ENCODE measurements around the gene CALHM3.
"Not testable (repeated sequence)": the region's sequence is repeated elsewhere in the genome, so short reads cannot be mapped to it uniquely, and the experiment has no call there.

The CALHM3 gene, protein sequence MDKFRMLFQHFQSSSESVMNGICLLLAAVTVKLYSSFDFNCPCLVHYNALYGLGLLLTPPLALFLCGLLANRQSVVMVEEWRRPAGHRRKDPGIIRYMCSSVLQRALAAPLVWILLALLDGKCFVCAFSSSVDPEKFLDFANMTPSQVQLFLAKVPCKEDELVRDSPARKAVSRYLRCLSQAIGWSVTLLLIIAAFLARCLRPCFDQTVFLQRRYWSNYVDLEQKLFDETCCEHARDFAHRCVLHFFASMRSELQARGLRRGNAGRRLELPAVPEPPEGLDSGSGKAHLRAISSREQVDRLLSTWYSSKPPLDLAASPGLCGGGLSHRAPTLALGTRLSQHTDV

DNA sequence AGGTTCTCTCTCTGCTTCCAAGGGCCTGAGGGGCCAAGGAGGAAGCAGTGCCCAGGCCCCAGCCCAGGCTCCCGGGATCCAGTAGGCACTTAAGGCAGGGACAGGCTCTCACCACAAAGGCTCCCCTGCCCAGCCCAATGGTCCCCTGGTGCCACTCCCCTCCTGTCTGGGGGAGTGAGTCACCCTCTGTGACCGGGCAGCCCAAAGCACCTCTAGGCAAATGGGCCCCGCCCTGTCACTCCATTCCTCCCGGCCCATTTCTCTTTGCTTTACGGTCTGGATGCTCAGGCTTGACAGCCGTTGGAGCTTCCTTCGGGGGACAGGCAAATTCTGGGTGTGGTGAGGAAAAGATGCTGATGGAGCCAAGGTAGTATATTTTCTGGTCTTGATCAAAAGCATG is at the start of gene CALHM3:
TSS of gene CALHM3 (minus strand) at position 106 of the 400 bp plus-strand sequence. CDS start 208 bp downstream, outside the sequence.
- DNase-seq = no peak

DNA sequence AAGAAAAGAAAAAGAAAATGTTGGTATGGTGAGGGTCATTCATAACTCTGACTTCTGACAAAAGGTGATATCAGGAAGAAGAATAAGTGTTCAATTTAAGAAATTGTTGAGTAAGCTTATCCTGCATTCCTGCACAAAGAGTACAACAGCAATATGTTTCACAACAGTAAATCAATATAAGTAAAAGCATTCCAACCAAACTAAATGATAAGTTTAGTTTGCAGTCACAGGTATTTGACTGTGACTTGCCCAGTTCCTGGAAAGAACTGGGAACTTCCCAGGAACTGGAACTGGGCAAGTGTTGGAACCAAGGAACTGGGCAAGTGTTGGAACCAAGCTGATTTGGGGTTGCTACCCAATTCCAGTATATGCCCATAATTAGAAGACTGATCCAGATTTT is 49.5 kb upstream of the CALHM3 start:
- no peak for DNase-seq

DNA sequence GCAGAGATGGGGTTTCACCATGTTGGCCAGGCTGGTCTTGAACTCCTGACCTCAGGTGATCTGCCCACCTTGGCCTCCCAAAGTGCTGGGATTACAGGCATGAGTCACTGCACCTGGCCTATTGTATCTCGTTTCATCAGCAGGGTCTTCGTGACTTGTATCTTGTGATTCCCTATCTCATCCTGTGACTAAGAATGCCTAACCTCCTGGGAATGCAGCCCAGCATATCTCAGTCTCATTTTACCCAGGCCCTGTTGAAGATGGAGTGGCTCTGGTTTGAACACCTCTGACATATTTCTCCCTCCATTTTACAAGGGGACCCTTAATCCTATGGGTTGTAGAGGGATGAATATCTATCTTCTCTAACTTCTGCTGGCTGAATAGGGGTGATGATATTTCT is 48.4 kb upstream of the CALHM3 start:
- DNase-seq = not testable (repeated sequence)

DNA sequence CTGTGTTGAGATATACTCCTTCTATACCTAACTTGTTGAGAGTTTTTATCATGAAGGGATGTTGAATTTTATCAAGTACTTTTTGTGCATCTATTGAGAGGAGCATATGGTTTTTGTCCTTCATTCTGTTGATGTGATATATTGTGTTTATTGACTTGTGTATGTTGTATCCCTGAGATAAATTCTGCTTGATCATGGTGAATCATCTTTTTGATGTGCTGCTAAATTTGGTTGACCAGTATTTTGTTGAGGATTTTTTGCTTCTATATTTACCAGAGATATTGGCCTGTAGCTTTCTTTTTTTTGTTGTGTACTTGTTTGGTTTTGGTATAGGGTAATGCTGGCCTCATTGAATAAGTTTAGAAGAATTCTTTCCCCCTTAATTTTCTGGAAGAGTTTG is 46.9 kb upstream of the CALHM3 start:
- no peak for DNase-seq

DNA sequence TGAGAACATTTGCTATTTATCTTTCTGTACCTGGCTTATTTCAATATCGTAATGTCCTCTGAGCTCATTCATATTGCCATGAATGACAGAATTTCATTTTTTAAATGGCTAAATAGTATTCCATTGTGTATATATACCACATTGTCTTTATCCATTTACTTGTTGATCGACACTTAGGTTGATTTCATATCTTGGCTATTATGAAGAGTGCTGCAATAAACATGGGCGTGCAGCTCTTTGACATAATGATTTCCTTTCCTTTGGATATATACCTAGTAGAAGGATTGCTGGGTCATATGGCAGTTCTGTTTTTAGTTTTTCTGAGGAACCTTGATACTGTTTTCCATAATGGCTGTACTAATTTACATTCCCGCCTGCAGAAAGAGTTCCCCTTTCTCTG is 44.6 kb upstream of the CALHM3 start:
- DNase-seq = no peak

DNA sequence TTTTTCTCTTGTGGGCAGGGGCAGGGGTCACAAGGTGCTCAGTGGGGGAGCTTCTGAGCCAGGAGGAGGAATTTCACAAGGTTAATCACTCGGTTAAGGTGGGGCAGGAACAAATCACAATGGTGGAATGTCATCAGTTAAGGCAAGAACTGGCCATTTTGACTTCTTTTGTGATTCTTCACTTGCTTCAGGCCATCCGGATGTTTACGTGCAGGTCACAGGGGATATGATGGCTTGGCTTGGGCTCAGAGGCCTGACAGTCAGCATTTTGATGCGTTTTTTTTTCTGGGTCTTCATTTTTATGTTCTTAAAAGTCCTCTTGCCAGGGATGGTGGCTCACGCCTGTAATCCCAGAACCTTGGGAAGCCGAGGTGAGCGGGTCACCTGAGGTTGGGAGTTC is 43.0 kb upstream of the CALHM3 start:
- not testable (repeated sequence) for DNase-seq

DNA sequence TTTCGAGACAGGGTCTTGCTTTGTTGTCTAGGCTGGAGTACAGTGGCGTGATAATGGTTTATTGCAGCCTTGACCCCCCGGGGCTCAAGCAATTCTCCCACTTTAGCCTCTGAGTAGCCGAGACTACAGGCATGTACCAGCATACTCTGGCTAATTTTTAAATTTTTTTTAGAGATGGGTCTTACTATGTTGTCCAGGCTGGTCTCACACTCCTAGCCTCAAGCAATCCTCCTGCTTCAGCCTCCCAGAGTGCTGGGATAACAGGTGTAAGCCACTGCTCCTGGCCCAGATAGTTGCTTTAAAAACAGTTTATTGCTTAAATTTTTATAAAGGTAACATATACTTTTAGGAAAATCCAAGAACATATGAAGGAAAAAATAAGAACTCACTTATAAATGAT is 40.8 kb upstream of the CALHM3 start:
- no peak for DNase-seq

DNA sequence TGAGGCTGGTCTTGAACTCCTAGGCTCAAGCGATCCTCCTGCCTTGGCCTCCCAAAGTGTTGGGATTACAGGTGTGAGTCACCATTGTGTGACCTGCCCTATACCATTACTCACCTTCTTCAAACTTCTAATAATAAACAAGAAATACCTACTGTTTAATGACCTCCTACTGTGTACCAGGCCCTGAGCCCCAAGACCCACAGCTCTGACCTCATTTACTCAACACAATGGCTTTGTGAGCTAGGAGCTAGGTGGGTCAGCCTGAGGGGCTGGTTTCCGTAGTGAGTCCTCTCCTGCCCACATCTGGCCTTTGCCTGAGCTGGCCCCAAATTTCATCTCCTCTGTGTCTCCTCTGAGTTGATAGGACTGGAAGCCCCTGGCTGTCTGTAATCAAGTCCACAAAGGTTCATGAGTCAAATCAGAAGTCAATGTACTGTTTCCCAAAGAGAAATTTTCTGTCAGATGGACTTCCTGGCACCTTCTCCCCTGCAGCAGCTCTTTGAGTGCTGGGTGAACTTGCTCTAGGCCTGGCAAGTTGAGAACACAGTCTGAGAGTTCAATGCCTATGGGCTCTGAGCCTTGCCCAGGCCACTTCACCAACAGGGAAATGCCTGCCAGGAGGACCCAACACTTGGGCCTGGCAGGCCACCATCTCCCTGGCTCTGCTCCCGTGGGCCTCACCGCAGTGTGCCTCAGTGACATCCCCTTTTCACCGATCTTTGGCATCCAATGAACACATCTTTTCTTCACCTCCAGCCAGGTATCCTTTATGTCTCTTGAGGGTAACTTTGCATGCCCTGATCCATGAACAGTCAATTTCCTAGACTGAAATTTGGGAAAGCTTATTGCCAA is 38.4 kb upstream of the CALHM3 start:
- DNase-seq = no peak

DNA sequence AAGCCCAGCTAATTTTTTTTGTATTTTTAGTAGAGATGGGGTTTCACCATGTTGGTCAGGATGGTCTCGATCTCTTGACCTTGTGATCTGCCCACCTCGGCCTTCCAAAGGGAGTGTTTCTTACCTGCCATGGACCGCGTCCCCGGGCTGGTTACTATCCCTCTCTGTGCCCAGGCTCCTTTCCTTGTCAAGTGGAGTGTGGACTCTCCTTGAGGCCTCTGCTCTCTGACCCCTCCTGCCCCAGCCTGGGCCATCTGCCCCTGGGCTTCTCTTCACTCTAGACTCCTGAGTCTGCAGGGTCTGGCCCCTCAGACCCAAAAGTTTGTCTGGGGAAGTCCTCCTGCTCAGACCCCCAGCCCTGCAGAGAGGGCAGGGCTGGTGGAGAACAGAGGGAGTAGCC is 35.2 kb upstream of the CALHM3 start:
- no peak for DNase-seq

DNA sequence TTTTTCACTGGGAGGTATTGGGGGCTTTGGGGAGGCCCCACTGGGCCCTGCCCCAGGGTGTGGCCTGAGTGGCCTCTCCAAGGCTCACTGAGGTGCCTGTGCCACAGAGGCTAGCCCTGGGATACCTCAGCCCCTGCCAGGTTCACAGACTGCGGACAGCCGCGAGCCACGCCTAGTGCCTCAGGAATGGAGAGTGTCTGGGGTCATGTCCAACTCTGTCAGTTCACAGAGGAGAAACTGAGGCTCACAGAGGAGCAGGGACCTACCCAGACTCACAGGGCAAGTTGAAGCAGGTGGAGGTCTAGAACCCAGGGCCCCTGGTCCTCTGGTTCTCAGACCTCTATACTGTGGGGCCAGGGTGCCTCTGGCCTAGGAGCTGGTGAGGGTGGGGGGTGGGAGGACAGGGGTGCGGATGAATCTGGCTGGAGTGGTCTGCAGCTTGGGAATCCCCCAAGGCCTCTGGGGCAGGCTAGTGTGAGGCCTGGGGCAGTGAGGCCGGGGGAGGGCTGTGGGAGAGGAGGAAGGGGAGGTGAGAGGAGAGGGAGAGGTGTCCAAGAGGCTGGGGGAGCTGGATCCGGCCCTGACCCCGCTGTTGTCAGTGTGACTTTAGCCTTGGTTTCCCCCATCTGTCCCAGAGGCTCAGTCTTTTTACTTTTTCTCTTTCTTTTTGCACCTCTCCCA is 34.5 kb upstream of the CALHM3 start:
- no peak for DNase-seq

DNA sequence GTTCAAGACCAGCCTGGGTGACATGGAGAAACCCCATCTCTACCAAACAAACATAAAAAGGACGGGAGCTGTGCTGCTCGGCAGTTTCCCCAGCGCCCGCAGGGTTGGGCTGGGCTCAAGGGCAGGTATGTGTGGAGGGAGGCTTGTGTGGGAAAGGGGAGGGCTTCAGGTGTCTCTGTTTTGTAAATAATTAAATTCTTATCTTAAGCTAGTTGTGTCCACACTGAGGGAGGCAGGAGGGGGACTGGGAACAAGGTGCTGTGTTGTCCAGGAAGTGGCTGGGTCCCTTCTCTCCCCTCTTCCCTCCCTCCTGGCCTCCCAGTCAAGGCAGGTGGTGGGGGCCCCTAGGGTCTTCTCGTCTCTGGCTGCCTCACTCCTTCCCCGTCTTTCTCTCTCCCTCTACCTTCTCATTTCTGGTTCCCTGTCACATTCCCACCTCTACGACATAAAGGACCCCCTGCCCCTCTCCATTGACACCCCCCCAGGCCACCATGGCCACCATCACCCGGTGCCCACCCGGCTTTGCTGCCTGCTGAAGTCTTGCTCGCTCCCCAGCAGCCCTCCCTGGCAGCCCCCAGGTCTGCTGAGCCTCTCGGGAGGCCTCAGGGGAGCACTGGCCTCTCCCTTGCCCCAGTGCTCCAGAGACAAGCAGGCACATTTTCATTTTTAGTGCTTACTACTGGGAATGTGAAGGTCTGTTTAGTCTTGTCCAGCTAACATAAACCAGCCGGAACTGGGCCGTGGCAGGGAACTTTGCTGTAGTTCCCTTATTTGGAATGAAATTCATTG is 33.7 kb upstream of the CALHM3 start:
- DNase-seq = no peak

DNA sequence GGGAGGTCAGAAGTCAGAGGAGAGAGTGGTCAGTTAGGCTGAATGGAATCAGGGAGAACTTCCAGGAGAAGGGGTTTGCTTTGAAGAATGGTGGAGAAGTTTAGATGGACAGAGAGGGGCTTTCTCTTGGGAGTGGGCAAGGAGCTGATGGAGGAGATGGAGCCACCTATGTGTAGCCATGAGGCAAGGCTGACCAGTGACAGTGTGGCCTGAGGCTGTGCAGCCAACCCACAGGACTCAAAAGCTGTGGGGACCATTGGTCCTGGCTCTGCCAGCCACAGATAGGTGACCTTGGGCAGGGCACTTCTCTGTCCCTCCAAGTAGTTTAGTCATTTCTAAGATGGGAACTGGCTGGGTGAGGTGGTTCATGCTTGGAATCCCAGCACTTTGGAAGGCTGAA is 33.1 kb upstream of the CALHM3 start:
- DNase-seq = no peak

DNA sequence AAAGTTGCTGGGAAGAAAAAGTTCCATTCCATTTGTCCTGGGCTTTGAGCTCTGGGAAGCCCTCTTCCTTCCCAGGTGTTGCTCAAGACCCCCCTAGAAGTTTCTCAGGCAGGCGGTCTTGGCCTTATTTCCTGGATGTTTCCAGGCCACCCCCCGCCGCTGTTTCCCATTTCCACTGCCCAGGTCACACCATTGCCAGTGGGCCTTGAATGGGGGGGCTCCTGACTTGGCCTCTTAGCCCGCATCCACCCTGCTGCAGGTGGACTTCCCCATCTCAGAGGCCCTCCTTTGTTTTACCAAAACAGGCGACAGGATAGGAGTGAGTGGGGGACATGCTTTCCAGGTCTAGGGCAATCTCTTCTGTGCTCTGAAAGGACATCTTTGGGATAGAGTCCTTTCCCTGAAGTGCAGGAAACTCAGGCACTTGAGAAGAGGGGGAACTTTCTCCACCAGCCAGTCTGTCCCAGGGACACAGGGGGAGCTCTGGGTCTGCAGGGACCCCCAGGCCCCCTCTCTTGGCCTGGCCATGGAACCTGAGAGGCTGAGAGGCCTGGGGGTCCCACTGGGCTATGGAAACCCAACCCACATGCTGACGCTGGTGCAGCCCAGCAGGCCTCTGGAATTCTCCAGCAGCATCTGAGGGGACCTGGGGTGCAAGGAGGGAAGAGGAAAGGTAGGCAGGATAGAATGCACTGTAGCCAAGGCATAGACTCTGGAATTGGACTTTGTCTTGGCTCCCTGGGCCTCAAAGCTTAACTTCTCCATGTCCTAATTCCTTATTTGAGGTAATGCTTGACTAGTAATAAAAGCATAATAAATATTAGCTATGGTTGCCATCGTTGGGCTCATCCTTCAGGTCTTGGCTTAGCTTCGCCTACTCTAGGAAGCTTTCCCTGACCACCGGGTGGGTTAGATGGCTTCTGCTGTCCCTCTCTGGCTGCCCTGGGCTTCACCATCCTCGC is 32.0 kb upstream of the CALHM3 start:
- DNase-seq = no peak

DNA sequence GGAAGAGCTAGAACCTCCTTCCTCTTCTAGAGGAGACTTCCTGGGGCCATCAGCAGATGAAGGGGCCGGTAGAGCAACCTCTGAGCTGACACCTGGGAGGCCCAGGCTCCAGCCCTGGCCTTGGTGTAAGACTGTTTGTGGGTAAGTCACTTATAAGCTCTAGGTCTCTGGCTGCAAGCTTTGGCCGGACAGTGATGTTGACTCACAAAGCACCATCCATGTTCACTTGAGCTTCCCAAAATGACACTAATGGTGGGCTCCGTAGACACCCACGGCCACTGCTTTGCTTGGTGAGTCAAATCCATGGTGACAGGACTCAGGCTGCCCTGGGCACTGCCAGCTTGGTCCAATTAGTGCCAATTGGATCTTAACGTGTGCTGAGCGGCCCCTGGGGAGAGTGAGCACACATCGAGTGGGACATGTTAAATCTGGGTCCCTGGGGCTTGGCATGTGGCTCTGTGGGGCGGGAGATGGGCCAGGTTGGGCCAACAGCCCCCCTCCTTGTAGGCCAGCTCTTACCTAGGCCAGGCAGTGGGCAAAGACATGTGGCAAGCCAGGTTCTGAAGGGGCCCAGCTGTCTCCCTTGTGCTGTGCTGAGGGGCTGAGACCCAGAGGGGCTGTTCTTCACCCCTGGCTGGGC is 31.1 kb upstream of the CALHM3 start:
- no peak for DNase-seq

DNA sequence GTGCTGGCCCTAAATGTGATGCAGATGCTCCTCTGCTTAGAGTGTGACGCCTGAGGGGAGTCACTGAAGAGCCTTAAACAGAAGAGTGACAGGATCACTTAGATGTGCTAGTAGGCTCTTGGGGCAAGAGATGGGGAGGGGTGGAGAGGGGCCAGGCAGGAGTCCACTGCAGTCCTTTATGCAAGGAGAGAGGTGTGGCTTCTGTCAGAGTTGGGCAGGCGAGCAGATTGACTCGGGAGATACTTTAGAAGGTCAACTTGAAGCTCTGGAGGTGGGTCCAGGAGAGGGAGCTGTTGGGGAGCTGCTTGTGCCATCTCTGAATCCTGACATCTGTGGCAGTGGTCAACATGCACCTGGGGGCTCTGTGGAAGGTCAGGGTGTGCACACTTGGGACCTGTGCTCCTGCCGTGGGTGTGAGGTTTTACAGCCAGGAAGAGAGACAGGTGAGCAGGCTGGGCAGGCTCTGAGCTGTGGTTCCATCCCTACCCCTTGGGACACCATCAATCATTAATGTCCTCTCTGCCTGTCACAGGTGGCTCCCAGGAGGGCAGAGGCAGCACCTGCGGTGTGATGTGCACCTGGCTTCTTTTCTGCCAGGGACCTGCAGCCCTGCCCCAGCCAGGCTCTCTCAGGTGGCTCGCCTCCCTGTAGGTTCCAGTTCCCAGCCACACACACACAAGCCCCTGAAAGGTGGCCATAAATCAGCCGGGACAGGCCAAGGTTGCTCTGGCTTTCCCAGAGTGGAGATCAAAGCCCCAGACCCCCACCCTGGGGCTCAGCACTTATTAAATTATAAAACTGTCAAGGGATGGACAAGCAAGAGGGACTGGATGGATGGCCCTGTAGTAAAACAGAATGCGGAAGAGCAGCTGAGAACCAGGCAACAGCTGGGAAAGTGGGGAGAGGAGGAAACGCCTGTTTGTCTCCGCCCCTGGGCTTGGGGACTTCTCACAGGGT is 28.5 kb upstream of the CALHM3 start:
- no peak for DNase-seq

DNA sequence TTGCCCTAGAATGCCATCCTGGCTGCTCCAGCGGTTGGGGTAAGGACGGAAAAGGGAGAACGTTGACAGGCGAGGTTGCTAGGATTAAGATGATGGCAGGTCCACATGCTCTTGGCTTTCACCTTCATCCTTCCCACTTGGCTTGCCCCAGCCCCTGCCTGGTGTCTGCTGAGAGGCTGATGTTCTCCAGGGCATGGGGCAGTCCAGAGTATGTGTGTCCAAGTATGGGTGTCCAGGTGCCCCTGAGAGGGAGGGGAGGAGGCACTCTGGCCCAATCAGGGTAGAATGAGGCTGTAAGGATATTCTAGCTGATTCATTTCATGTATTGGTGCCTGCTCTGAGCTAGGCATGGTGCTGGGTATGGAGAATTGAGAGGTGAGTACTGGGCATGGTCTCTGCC is 27.0 kb upstream of the CALHM3 start:
- DNase-seq = no peak

DNA sequence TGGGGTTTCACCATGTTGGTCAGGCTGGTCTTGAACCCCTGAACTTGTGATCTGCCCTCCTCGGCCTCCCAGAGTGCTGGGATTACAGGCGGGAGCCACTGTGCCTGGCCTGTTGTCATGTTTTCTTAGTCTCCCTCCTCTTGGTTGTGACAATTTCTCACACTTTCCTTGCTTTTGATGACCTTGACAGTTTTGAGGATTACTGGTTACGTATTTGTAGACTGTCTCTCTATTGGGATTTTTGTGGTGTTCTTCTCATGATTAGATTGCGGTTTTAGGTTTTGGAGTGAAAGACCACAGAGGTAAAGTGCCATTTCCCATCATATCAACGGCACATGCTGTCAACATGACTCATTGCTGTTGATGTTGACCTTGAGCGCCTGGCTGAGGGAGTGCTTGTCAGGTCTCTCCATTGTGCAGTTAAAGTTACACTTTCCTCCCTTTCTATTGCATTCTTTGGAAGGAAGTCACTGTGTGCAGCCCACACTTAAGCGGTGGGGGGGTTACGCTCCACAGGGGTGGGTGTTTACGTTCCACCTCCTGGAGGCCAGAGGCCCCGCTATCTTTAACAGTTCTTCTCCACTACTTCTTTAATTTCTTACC is 25.2 kb upstream of the CALHM3 start:
- peak; percentile 90 for DNase-seq

DNA sequence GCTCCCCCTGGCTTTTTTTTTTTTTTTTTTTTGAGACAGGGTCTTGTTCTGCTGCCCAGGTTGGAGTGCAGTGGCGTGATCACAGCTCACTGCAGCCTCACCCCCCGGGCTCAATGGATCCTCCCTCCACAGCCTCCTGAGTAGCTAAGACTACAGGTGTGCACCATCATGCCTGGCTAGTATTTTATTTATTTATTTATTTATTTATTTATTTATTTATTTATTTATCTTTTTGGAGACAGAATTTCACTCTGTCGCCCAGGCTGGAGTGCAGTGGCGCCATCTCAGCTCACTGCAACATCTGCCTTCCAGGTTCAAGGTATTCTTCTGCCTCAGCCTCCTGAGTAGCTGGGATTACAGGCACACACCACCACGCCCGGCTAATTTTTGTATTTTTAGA is 24.7 kb upstream of the CALHM3 start:
- not testable (repeated sequence) for DNase-seq
